ENCODE results near the gene RBM47. TPM values are rescaled to one million over a fixed set of nuclear protein-coding genes. Genes with fewer than 3 reads are reported as not detected.

RBM47 gene
- total RNA-seq, 1 experiment from 2014 or later = 70.3 TPM

- no CpG with 5 or more reads among the region's 1 CpG for WGBS (ENCODE audit: extremely low coverage, insufficient read length, low lambda C conversion rate)
- no peaks in the 10 kb centered on the region for H4K20me1 ChIP-seq (ENCODE audit: control insufficient read depth, insufficient read depth, insufficient read length)
- no peaks in the 10 kb centered on the region for H3K23me2 ChIP-seq (ENCODE audit: insufficient read length, low read depth, low read length, poor library complexity, severe bottlenecking)
- H4K91ac ChIP-seq (ENCODE audit: insufficient read length, low read depth, low read length) = no peak overlapping the region
- no peak overlapping the region for H4K5ac ChIP-seq (ENCODE audit: insufficient read length, low read depth, low read length)
- peaks cover 15 to 16% of the 10 kb centered on the region in 2 experiments for H3K4me1 Mint-ChIP-seq
- no peak overlapping the region for H3K4me2 ChIP-seq (ENCODE audit: insufficient read depth, insufficient read length, low read length)
- H2BK5ac ChIP-seq (ENCODE audit: insufficient read length, low read length) = no peak overlapping the region
- no peak overlapping the region for H2BK20ac ChIP-seq (ENCODE audit: low read depth, low read length, poor library complexity, severe bottlenecking)
- no peak overlapping the region for H3T11ph ChIP-seq (ENCODE audit: low read length)
- no peaks in the 10 kb centered on the region for H3K27me3 ChIP-seq (ENCODE audit: insufficient read depth, low read length)
- H3K9me3 ChIP-seq (ENCODE audit: control insufficient read depth, low read depth, low read length) = no peaks in the 10 kb centered on the region
- no peak overlapping the region for H3K27ac ChIP-seq (ENCODE audit: insufficient read length, low read depth, low read length)
- peaks cover 0 to 15% (median 6%) of the 10 kb centered on the region in 3 experiments; a peak in 3 of 7 replicates for H3K36me3 Mint-ChIP-seq (ENCODE audit: insufficient read depth in 1 of 3, low read depth in 3 of 3)
- H3K9me3 Mint-ChIP-seq = no peaks in the 10 kb centered on the region
- no peaks in the 10 kb centered on the region for H3K79me2 ChIP-seq (ENCODE audit: insufficient read depth, low read length)
- H3K27ac Mint-ChIP-seq = 0 out of 7 replicates have a peak overlapping the region, but pooled peaks of 1 of the 3 experiments have one; percentile 91
- H3K23ac ChIP-seq (ENCODE audit: insufficient read length, low read depth, low read length) = no peak overlapping the region
- H2BK15ac ChIP-seq (ENCODE audit: low read depth, low read length) = no peak overlapping the region
- H4K8ac ChIP-seq (replicated peaks; ENCODE audit: insufficient read length, low read depth, low read length) = no peak overlapping the region
- H3K4me3 Mint-ChIP-seq = no peak overlapping the region
- no peak overlapping the region for H2AK5ac ChIP-seq (ENCODE audit: insufficient read length, low read length)
- H3K14ac ChIP-seq (ENCODE audit: insufficient read depth, low read length) = no peak overlapping the region
- H3K79me1 ChIP-seq (ENCODE audit: insufficient read depth, low read depth, low read length, poor library complexity, severe bottlenecking) = no peaks in the 10 kb centered on the region
- no peak overlapping the region for H2BK120ac ChIP-seq (ENCODE audit: low read depth, low read length, poor library complexity, severe bottlenecking)
- TF ChIP-seq, protein P1, sequence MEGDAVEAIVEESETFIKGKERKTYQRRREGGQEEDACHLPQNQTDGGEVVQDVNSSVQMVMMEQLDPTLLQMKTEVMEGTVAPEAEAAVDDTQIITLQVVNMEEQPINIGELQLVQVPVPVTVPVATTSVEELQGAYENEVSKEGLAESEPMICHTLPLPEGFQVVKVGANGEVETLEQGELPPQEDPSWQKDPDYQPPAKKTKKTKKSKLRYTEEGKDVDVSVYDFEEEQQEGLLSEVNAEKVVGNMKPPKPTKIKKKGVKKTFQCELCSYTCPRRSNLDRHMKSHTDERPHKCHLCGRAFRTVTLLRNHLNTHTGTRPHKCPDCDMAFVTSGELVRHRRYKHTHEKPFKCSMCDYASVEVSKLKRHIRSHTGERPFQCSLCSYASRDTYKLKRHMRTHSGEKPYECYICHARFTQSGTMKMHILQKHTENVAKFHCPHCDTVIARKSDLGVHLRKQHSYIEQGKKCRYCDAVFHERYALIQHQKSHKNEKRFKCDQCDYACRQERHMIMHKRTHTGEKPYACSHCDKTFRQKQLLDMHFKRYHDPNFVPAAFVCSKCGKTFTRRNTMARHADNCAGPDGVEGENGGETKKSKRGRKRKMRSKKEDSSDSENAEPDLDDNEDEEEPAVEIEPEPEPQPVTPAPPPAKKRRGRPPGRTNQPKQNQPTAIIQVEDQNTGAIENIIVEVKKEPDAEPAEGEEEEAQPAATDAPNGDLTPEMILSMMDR (conservative IDR thresholded peaks at IDR 0.05) = no peak
- H2AFZ ChIP-seq (ENCODE audit: low read length) = no peak overlapping the region
- H3K9ac ChIP-seq (ENCODE audit: extremely low read depth, insufficient read length, low read length) = no peak overlapping the region
- H3K56ac ChIP-seq (ENCODE audit: insufficient read length, low read depth, low read length) = no peak overlapping the region
- H3K4me1 ChIP-seq (ENCODE audit: insufficient read depth, low read length) = peaks cover 2% of the 10 kb centered on the region; the same call in 1 of the 2 replicates
- no peak overlapping the region for H2BK12ac ChIP-seq (ENCODE audit: insufficient read length, low read depth, low read length)
- no peak overlapping the region for H3K4ac ChIP-seq (ENCODE audit: low read depth, low read length)
- H3K27me3 Mint-ChIP-seq (ENCODE audit: low read depth) = no peaks in the 10 kb centered on the region
- no peak overlapping the region for H3K18ac ChIP-seq (ENCODE audit: insufficient read length, low read depth, low read length)
- no peak for DNase-seq
Measured at GRCh38 chr4:40526741-40527140, 102.9 kb downstream of the RBM47 start.

All from H9 (cell line).